CD4-positive, alpha-beta memory T cell (primary cell): ENCODE data around the gene ADGRG6. TPM values are rescaled to one million over a fixed set of nuclear protein-coding genes. Genes with fewer than 3 reads are reported as not detected.
A peak's percentile ranks its signal among the peaks of the same experiment; 100 is the strongest.

Experiments used
- CTCF ChIA-PET: fragments of 350-600 bp; sonication (Branson Sonifier 250); formaldehyde crosslinking; loops from one replicate; lab custom pipeline; 2021; ENCODE audit warnings: inconsistent platforms; ENCODE audit not compliant: partially characterized antibody; lab: Charles Lee
- POLR2A ChIA-PET: fragments of 350-600 bp; sonication (Branson Sonifier 250); formaldehyde crosslinking; loops from one replicate; lab custom pipeline; 2021; ENCODE audit not compliant: partially characterized antibody; lab: Charles Lee
- DNase-seq, 5 donors: peaks; one replicate each; pipeline versions ENCODE4 v3.0.0 to v3.0.0-alpha.2; 2020 to 2022; ENCODE audit warnings: mixed read lengths in 1 of 5
- H3K27ac ChIP-seq: one replicate; pipeline ENCODE4 v1.7.0; 2013; ENCODE audit warnings: low read depth, low read length
- H3K27me3 ChIP-seq: 2 replicates; pipeline ENCODE4 v1.7.0; 2013; ENCODE audit warnings: mild to moderate bottlenecking, low read length, moderate library complexity; ENCODE audit not compliant: insufficient read depth
- H3K36me3 ChIP-seq: 2 replicates; pipeline ENCODE4 v1.7.0; 2013; ENCODE audit warnings: mild to moderate bottlenecking, low read length, moderate library complexity; ENCODE audit not compliant: insufficient read depth
- H3K4me1 ChIP-seq: 2 replicates; pipeline ENCODE4 v1.7.0; 2013; ENCODE audit warnings: mild to moderate bottlenecking, low read length, moderate library complexity; ENCODE audit not compliant: insufficient read depth
- H3K4me3 ChIP-seq, 2 donors: one replicate each; pipeline ENCODE4 v1.7.0; 2013; ENCODE audit warnings: low read length in 2 of 2, mild to moderate bottlenecking in 1 of 2
- H3K9me3 ChIP-seq, 2 donors: one replicate each; pipeline ENCODE4 v1.7.0; 2013; ENCODE audit warnings: low read length in 2 of 2, control low read depth in 1 of 2; ENCODE audit not compliant: control insufficient read depth in 1 of 2
- H3K27ac Mint-ChIP-seq, 7 donors: one replicate each; pipeline ENCODE4 v1.8.0; 2020 to 2021; ENCODE audit warnings: mixed read lengths in 7 of 7, mild to moderate bottlenecking in 6 of 7, inconsistent platforms in 3 of 7, moderate library complexity in 3 of 7
- H3K27me3 Mint-ChIP-seq, 2 donors: one replicate each; pipeline ENCODE4 v1.8.0; 2020 to 2021; ENCODE audit warnings: mixed read lengths in 2 of 2
- H3K36me3 Mint-ChIP-seq, 2 donors: one replicate each; pipeline ENCODE4 v1.8.0; 2020 to 2021; ENCODE audit warnings: mixed read lengths in 2 of 2, inconsistent platforms in 1 of 2, mild to moderate bottlenecking in 1 of 2
- H3K4me1 Mint-ChIP-seq, 4 donors: one replicate each; pipeline ENCODE4 v1.8.0; 2020 to 2021; ENCODE audit warnings: mixed read lengths in 4 of 4, mild to moderate bottlenecking in 1 of 4
- H3K4me3 Mint-ChIP-seq, 8 donors: one replicate each; pipeline ENCODE4 v1.8.0; 2020 to 2021; ENCODE audit warnings: mixed read lengths in 8 of 8, mild to moderate bottlenecking in 7 of 8, moderate library complexity in 6 of 8, inconsistent platforms in 3 of 8
- H3K9me3 Mint-ChIP-seq, 8 donors: one replicate each; pipeline ENCODE4 v1.8.0; 2020 to 2021; ENCODE audit warnings: mixed read lengths in 8 of 8, mild to moderate bottlenecking in 5 of 8, inconsistent platforms in 3 of 8, moderate library complexity in 1 of 8
- intact Hi-C: fragments of 100-400 bp; cut with micrococcal nuclease; formaldehyde crosslinking; loops from one replicate; pipeline ENCODE4 v1.15.1; 2023
- polyA plus RNA-seq, 2 donors: library from polyadenylated mRNA; unstranded; fragments of 300-500 nt; fragmentation: Illumina TruSeq; gene quantifications; one replicate each; pipeline ENCODE4 v1.2.3, GENCODE V29; 2021
- total RNA-seq, 2 experiments: library from RNA; stranded (reverse); gene quantifications; one replicate each; pipeline ENCODE4 v1.2.3, GENCODE V29; 2021

The ADGRG6 gene
- total and polyA plus RNA-seq, 4 experiments from 2014 or later = 0.22 to 0.47 TPM; not detected in 2

DNA sequence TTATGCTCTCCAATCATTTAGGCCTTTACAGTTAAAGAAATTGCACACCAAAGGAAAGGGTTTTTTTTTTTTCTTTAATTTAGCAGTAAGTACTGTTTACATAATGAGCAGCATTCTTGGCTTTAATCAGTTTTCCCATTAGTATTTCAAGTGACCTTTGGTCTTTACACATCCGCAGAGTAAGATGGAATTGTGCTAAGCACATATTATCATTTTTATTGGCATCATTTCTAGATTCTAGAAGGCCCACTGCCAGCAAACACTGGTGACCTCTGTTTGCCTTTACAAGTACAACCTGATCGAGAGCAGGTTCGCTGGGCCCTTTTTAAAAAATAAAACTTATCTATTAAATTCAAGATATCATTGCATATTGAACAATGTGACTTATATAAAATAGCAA, 104.3 kb downstream of the ADGRG6 start:
- Histone ChIP-seq H3K27me3 (no peaks in the 10 kb centered on the region), H3K9me3 (no peaks in the 10 kb centered on the region), H3K4me1 (peaks cover 12% of the 10 kb centered on the region), H3K27ac (no peak overlapping the region), H3K36me3 (no peaks in the 10 kb centered on the region), H3K4me3 (no peak overlapping the region)
- Mint-ChIP-seq H3K27ac (no peak overlapping the region), H3K4me3 (no peak overlapping the region), H3K9me3 (peaks cover 0 to 2% (median 0%) of the 10 kb centered on the region in 8 donors), H3K4me1 (peaks cover 0 to 13% (median 7%) of the 10 kb centered on the region in 4 donors), H3K36me3 (no peaks in the 10 kb centered on the region), H3K27me3 (peaks cover 0 to 3% of the 10 kb centered on the region in 2 donors)
- ChIA-PET CTCF (no interaction called here), POLR2A (no interaction called here)
- intact Hi-C loops = no loop called here
- DNase-seq = no peak

DNA sequence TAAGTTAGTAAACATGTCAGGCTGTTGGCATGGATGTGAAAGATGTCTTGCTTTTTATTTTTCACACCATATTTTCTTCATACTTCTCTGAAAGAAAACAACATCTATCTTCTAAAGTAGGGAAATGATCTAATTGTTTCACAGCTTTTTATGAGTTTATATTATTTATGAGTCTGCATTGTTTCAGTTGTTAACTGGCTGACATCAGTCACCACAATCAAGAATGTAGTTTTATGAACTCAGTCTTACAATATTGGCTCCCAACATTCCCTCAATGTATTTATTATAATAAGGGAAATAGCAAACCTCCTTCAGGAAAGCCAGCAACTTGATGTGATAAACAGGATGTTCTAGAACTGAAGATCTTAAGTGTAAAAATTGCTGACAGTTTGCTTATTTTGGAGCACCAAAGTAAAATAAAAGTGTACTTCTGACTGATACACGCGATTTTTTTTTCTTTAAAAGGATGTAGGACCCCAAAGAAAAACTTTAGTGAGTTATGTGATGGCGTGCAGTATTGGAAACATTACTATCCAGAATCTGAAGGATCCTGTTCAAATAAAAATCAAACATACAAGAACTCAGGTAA, 106.0 kb downstream of the ADGRG6 start:
- Mint-ChIP-seq H3K27me3 (peaks cover 0 to 5% of the 10 kb centered on the region in 2 donors), H3K27ac (no peak overlapping the region)

DNA sequence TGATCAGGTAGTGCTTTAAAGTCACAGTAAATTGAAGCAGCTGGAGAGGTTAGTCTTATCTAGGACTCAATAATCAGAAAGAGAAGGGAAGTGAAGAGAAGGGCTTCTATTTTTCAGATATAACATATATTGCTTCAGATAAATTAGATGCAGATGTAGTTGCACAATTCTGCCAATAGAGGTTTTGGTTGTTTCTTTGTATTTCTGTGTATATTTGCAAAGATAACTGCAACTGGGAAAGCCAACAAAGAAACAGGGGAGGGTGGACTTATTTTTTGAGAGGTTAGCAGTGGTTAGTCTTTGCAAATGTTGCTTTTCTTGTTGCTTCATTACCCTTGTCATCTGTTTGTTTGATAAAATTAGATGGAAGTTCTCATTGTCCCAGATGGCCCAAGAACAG, 106.6 kb downstream of the ADGRG6 start:
- intact Hi-C loops = no loop called here
- H3K27me3 Mint-ChIP-seq = peaks cover 0 to 5% of the 10 kb centered on the region in 2 donors
- no peak overlapping the region for H3K4me3 Mint-ChIP-seq
- H3K9me3 ChIP-seq = no peaks in the 10 kb centered on the region
- CTCF ChIA-PET = no interaction called here
- H3K4me3 ChIP-seq = no peak overlapping the region
- peaks cover 12% of the 10 kb centered on the region for H3K4me1 ChIP-seq
- no peaks in the 10 kb centered on the region for H3K36me3 Mint-ChIP-seq
- H3K27ac Mint-ChIP-seq = peak overlapping the region in 1 of 7 donors; percentile 22
- POLR2A ChIA-PET = no interaction called here
- H3K4me1 Mint-ChIP-seq = peaks cover 0 to 13% (median 7%) of the 10 kb centered on the region in 4 donors
- H3K36me3 ChIP-seq = no peaks in the 10 kb centered on the region
- H3K9me3 Mint-ChIP-seq = no peaks in the 10 kb centered on the region
- DNase-seq = no peak
- no peak overlapping the region for H3K27ac ChIP-seq
- no peaks in the 10 kb centered on the region for H3K27me3 ChIP-seq

More for the DNA sequence above, 106.0 kb downstream of the ADGRG6 start:
- ChIA-PET CTCF (no interaction called here), POLR2A (interaction anchor here (0.6 kb wide), 1 partner anchor 16 kb away, joined by 3 read pairs; no protein-coding TSS in a partner anchor)
- Mint-ChIP-seq H3K4me1 (peaks cover 0 to 13% (median 7%) of the 10 kb centered on the region in 4 donors), H3K36me3 (no peaks in the 10 kb centered on the region), H3K4me3 (no peak overlapping the region), H3K9me3 (no peaks in the 10 kb centered on the region)
- Histone ChIP-seq H3K4me1 (peaks cover 12% of the 10 kb centered on the region), H3K9me3 (no peaks in the 10 kb centered on the region), H3K4me3 (no peak overlapping the region), H3K27me3 (no peaks in the 10 kb centered on the region), H3K27ac (no peak overlapping the region), H3K36me3 (no peaks in the 10 kb centered on the region)
- intact Hi-C loops = no loop called here
- no peak for DNase-seq

GRCh38 chr6:142409794-142410193, 108.0 kb downstream of the ADGRG6 start:
- H3K9me3 Mint-ChIP-seq = no peaks in the 10 kb centered on the region
- H3K27ac ChIP-seq = no peak overlapping the region
- intact Hi-C loops = no loop called here
- peaks cover 0 to 5% of the 10 kb centered on the region in 2 donors for H3K27me3 Mint-ChIP-seq
- peaks cover 0 to 13% (median 7%) of the 10 kb centered on the region in 4 donors for H3K4me1 Mint-ChIP-seq
- CTCF ChIA-PET = no interaction called here
- POLR2A ChIA-PET = interaction anchor here (0.8 kb wide), 1 partner anchor 79 kb away, joined by 4 read pairs; no protein-coding TSS in a partner anchor
- no peaks in the 10 kb centered on the region for H3K36me3 ChIP-seq
- no peaks in the 10 kb centered on the region for H3K27me3 ChIP-seq
- H3K9me3 ChIP-seq = no peaks in the 10 kb centered on the region
- H3K36me3 Mint-ChIP-seq = no peaks in the 10 kb centered on the region
- H3K27ac Mint-ChIP-seq = no peak overlapping the region
- peaks cover 12% of the 10 kb centered on the region for H3K4me1 ChIP-seq
- DNase-seq = no peak
- H3K4me3 Mint-ChIP-seq = no peak overlapping the region
- no peak overlapping the region for H3K4me3 ChIP-seq

GRCh38 chr6:142411145-142411544, 109.3 kb downstream of the ADGRG6 start:
- Histone ChIP-seq H3K27me3 (no peaks in the 10 kb centered on the region), H3K36me3 (no peaks in the 10 kb centered on the region), H3K27ac (no peak overlapping the region), H3K4me1 (peaks cover 12% of the 10 kb centered on the region), H3K4me3 (no peak overlapping the region), H3K9me3 (no peaks in the 10 kb centered on the region)
- Mint-ChIP-seq H3K9me3 (no peaks in the 10 kb centered on the region), H3K36me3 (no peaks in the 10 kb centered on the region), H3K4me1 (peaks cover 0 to 13% (median 7%) of the 10 kb centered on the region in 4 donors), H3K27me3 (peaks cover 0 to 5% of the 10 kb centered on the region in 2 donors), H3K27ac (no peak overlapping the region), H3K4me3 (no peak overlapping the region)
- CTCF ChIA-PET = no interaction called here
- DNase-seq = no peak
- intact Hi-C loops = no loop called here
- POLR2A ChIA-PET = no interaction called here

DNA sequence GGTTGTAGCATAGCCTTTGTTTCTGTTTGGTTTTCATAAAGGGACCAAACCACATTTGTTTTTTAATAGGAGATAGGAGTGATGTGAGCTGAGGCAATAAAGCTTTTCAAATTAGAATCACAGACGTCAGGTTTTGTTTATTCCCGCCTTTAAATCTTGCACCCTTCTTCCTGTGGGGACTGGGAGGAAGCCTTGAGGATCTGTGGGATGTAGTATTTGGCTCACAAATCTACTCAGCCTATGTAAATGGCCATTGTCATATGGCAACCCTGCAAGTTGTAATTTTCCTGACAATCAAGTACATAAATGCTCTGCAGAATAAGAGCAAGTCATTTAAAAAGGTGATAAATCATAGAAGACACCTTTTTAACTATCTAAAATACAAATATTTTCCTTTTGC, 110.4 kb downstream of the ADGRG6 start:
- POLR2A ChIA-PET = no interaction called here

DNA sequence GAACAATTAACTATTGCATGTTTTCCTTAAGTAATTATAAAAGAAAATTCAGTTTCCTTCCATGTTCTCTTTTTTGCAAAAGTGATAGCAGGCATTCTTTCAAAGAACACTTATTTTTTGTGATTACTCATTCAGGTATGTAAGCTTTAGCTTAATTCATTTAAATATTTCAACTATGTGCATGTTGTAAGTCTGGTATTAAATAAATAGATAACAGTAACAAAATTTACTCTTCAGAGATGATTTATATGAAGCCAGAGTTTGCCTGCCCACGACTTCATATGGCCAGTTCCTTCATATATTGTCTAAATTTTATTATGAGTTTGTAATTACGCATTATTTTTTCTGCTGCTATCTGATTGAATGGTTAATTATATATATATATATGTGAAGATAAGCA, 110.9 kb downstream of the ADGRG6 start:
- Mint-ChIP-seq H3K27me3 (peaks cover 0 to 5% of the 10 kb centered on the region in 2 donors), H3K4me1 (peaks cover 0 to 10% (median 7%) of the 10 kb centered on the region in 4 donors), H3K27ac (no peak overlapping the region), H3K4me3 (no peak overlapping the region), H3K36me3 (no peaks in the 10 kb centered on the region), H3K9me3 (no peaks in the 10 kb centered on the region)
- no peak for DNase-seq
- Histone ChIP-seq H3K4me1 (peaks cover 11% of the 10 kb centered on the region), H3K27ac (no peak overlapping the region), H3K36me3 (no peaks in the 10 kb centered on the region), H3K27me3 (no peaks in the 10 kb centered on the region), H3K4me3 (no peak overlapping the region), H3K9me3 (no peaks in the 10 kb centered on the region)
- ChIA-PET POLR2A (no interaction called here), CTCF (no interaction called here)
- intact Hi-C loops = no loop called here

More for the DNA sequence above, 110.4 kb downstream of the ADGRG6 start:
- no peaks in the 10 kb centered on the region for H3K27me3 ChIP-seq
- H3K36me3 ChIP-seq = no peaks in the 10 kb centered on the region
- H3K27ac ChIP-seq = no peak overlapping the region
- Mint-ChIP-seq H3K36me3 (no peaks in the 10 kb centered on the region), H3K9me3 (no peaks in the 10 kb centered on the region), H3K27me3 (peaks cover 0 to 5% of the 10 kb centered on the region in 2 donors), H3K4me3 (no peak overlapping the region), H3K27ac (no peak overlapping the region), H3K4me1 (peaks cover 0 to 12% (median 7%) of the 10 kb centered on the region in 4 donors)
- no peak for DNase-seq
- no peaks in the 10 kb centered on the region for H3K9me3 ChIP-seq
- no peak overlapping the region for H3K4me3 ChIP-seq
- intact Hi-C loops = no loop called here
- CTCF ChIA-PET = no interaction called here
- peaks cover 12% of the 10 kb centered on the region for H3K4me1 ChIP-seq
